HG03280 (cell line): ENCODE measurements around the gene TBC1D17.
A peak's percentile ranks its signal among the peaks of the same experiment; 100 is the strongest.

Experiments used
- ATAC-seq: cut with Tn5 transposase; IDR thresholded peaks from one replicate; pipeline ENCODE4 v1.9.1; 2021; ENCODE audit warnings: mild to moderate bottlenecking, moderate library complexity; ENCODE audit not compliant: unreplicated experiment

TBC1D17 gene

GRCh38 chr19:49860336-49861102, 17.0 kb upstream of the TBC1D17 start:
- ATAC-seq, result no peak

- no peak for ATAC-seq
Observed at GRCh38 chr19:49861107-49861506, 16.4 kb upstream of the TBC1D17 start.

- ATAC-seq, result no peak
Observed at GRCh38 chr19:49861541-49862378, 15.7 kb upstream of the TBC1D17 start.

GRCh38 chr19:49862391-49863253, 14.9 kb upstream of the TBC1D17 start:
- ATAC-seq, result no peak

GRCh38 chr19:49863254-49863934, 14.1 kb upstream of the TBC1D17 start:
- ATAC-seq, result no peak

- no peak for ATAC-seq
Observed at GRCh38 chr19:49863935-49864320, 13.6 kb upstream of the TBC1D17 start.

- no peak for ATAC-seq
Observed at GRCh38 chr19:49864890-49865289, 12.6 kb upstream of the TBC1D17 start.

- ATAC-seq, result peak; percentile 38
Observed at GRCh38 chr19:49866933-49867782, 10.3 kb upstream of the TBC1D17 start, which contains the start of gene PNKP. Gene PNKP, minus strand, starts transcription at chr19:49867576. Its CDS starts 372 bp downstream, at chr19:49867204.

GRCh38 chr19:49869009-49869483, 8.5 kb upstream of the TBC1D17 start:
- ATAC-seq, result peak; percentile 6

- ATAC-seq, result peak; percentile 65
Observed at GRCh38 chr19:49869484-49870308, 7.8 kb upstream of the TBC1D17 start.

- ATAC-seq, result no peak
Observed at GRCh38 chr19:49870309-49870901, 7.1 kb upstream of the TBC1D17 start.

- no peak for ATAC-seq
Observed at GRCh38 chr19:49871349-49871985, 6.0 kb upstream of the TBC1D17 start.

- ATAC-seq, result no peak
Observed at GRCh38 chr19:49872245-49873128, 5.0 kb upstream of the TBC1D17 start.

GRCh38 chr19:49873129-49873521, 4.4 kb upstream of the TBC1D17 start:
- ATAC-seq, result no peak

- ATAC-seq, result no peak
Observed at GRCh38 chr19:49873834-49874233, 3.7 kb upstream of the TBC1D17 start.

GRCh38 chr19:49874503-49875157, 2.9 kb upstream of the TBC1D17 start:
- no peak for ATAC-seq
